SHP77 (cell line): ENCODE results near the gene FAM151B.
"Not testable (repeated sequence)": the region's sequence is repeated elsewhere in the genome, so short reads cannot be mapped to it uniquely, and the experiment has no call there.

ENCODE experiments used
- DNase-seq, 2 experiments: peaks; one replicate each; lab custom pipeline; 2025; lab: John Stamatoyannopoulos, UW

FAM151B gene

GRCh38 chr5:80504833-80505232 is 16.9 kb downstream of the FAM151B start:
- no peak for DNase-seq

GRCh38 chr5:80507663-80508062 is 19.8 kb downstream of the FAM151B start:
- DNase-seq = no peak

- no peak for DNase-seq
These were observed 20.9 kb downstream of the FAM151B start for GRCh38 chr5:80508844-80509243.

GRCh38 chr5:80509362-80509761 is 21.5 kb downstream of the FAM151B start:
- no peak for DNase-seq

GRCh38 chr5:80516826-80517225 is 28.9 kb downstream of the FAM151B start:
- DNase-seq = no peak

- no peak for DNase-seq
These were observed 52.8 kb downstream of the FAM151B start for GRCh38 chr5:80540691-80541090.

GRCh38 chr5:80541392-80541791 is 53.5 kb downstream of the FAM151B start:
- DNase-seq = no peak

- DNase-seq = no peak
These were observed 66.7 kb downstream of the FAM151B start for GRCh38 chr5:80554646-80555045.

GRCh38 chr5:80555099-80555498 is 67.2 kb downstream of the FAM151B start:
- no peak for DNase-seq

GRCh38 chr5:80559244-80559643 is 71.3 kb downstream of the FAM151B start:
- DNase-seq = no peak

GRCh38 chr5:80565330-80565729 is 77.4 kb downstream of the FAM151B start:
- DNase-seq = no peak

- DNase-seq = no peak
These were observed 78.9 kb downstream of the FAM151B start for GRCh38 chr5:80566711-80567259.

GRCh38 chr5:80568251-80568650 is 80.4 kb downstream of the FAM151B start:
- no peak for DNase-seq

GRCh38 chr5:80569086-80569960 is 81.4 kb downstream of the FAM151B start:
- DNase-seq = no peak

GRCh38 chr5:80569961-80570786 is 82.3 kb downstream of the FAM151B start, which contains the start of gene ANKRD34B:
Gene ANKRD34B (minus strand): TSS chr5:80570280. CDS start chr5:80560019, 10,261 bp downstream.
- no peak for DNase-seq

GRCh38 chr5:80573062-80573461 is 85.2 kb downstream of the FAM151B start:
- no peak for DNase-seq

GRCh38 chr5:80576383-80576782 is 88.5 kb downstream of the FAM151B start:
- no peak for DNase-seq

- DNase-seq = no peak
These were observed 89.8 kb downstream of the FAM151B start for GRCh38 chr5:80577707-80578106.

GRCh38 chr5:80579050-80579449 is 91.2 kb downstream of the FAM151B start:
- no peak for DNase-seq

- DNase-seq = not testable (repeated sequence)
These were observed 92.4 kb downstream of the FAM151B start for GRCh38 chr5:80580291-80580690.

- DNase-seq = no peak
These were observed 96.9 kb downstream of the FAM151B start for GRCh38 chr5:80584770-80585169.

- DNase-seq = no peak
These were observed 101.1 kb downstream of the FAM151B start for GRCh38 chr5:80588858-80589540.
